SK-N-SH treated with all-trans-retinoic acid at 6 μM for 48 hours (cell line): ENCODE results near the gene ANO6.

Experiments used
- ARNTL ChIP-seq: fragments of 450-650 bp; formaldehyde crosslinking; IDR thresholded peaks from 2 replicates; pipeline ENCODE4 v1.5.0; 2020; ENCODE audit warnings: low read depth, mild to moderate bottlenecking, moderate library complexity, borderline replicate concordance
- CREB5 ChIP-seq: fragments of 250-450 bp; sonication (Bioruptor Pico); IDR thresholded peaks from 2 replicates; pipeline ENCODE4 v1.5.1; 2020; ENCODE audit warnings: low read depth, mild to moderate bottlenecking, moderate library complexity
- CSRNP3 ChIP-seq: fragments of 250-450 bp; sonication (Bioruptor Pico); IDR thresholded peaks from 2 replicates; pipeline ENCODE4 v1.5.1; 2021; ENCODE audit warnings: mild to moderate bottlenecking, moderate library complexity
- ISL1 ChIP-seq: fragments of 250-450 bp; sonication (Bioruptor Pico); IDR thresholded peaks from 2 replicates; pipeline ENCODE4 v2.1.2; 2022; ENCODE audit warnings: mild to moderate bottlenecking, moderate library complexity
- OSR1 ChIP-seq: fragments of 250-450 bp; sonication (Bioruptor Pico); IDR thresholded peaks from 2 replicates; pipeline ENCODE4 v1.8.0; 2022; ENCODE audit warnings: moderate library complexity, mild to moderate bottlenecking, inconsistent platforms
- PPARA ChIP-seq: fragments of 250-450 bp; sonication (Bioruptor Pico); IDR thresholded peaks from 2 replicates; pipeline ENCODE4 v1.5.0; 2020; ENCODE audit warnings: mild to moderate bottlenecking, borderline replicate concordance
- RARB ChIP-seq: fragments of 250-450 bp; sonication (Bioruptor Pico); IDR thresholded peaks from 2 replicates; pipeline ENCODE4 v1.8.0; 2021; ENCODE audit warnings: mild to moderate bottlenecking, moderate library complexity
- TOX ChIP-seq: fragments of 250-450 bp; sonication (Bioruptor Pico); IDR thresholded peaks from 2 replicates; pipeline ENCODE4 v1.8.0; 2021; ENCODE audit warnings: mild to moderate bottlenecking, moderate library complexity, borderline replicate concordance
- TSHZ2 ChIP-seq: fragments of 250-450 bp; sonication (Bioruptor Pico); IDR thresholded peaks from 2 replicates; pipeline ENCODE4 v1.5.0; 2020; ENCODE audit warnings: mild to moderate bottlenecking, moderate library complexity
- ZFP3 ChIP-seq: fragments of 250-450 bp; sonication (Bioruptor Pico); IDR thresholded peaks from 2 replicates; pipeline ENCODE4 v1.5.0; 2020; ENCODE audit warnings: mild to moderate bottlenecking, moderate library complexity
- ZFP30 ChIP-seq: fragments of 450-650 bp; formaldehyde crosslinking; IDR thresholded peaks from 2 replicates; pipeline ENCODE4 v1.5.0; 2022; ENCODE audit warnings: mild to moderate bottlenecking, moderate library complexity

GRCh38 chr12:45186762-45187161, 29.1 kb upstream of the ANO6 start:
- TF ChIP-seq TSHZ2 (CRISPR knock-in tag): no peak
- TF ChIP-seq RARB: no peak
- no peak for TF ChIP-seq OSR1 (CRISPR knock-in tag)
- TF ChIP-seq ISL1 (CRISPR knock-in tag): no peak
- TF ChIP-seq CSRNP3 (CRISPR knock-in tag): no peak
- TF ChIP-seq ZFP30 (CRISPR knock-in tag): no peak
- no peak for TF ChIP-seq ZFP3
- TF ChIP-seq TOX (CRISPR knock-in tag): no peak
- no peak for TF ChIP-seq CREB5
- TF ChIP-seq PPARA (CRISPR knock-in tag): no peak
- no peak for TF ChIP-seq ARNTL
